T47D (cell line): Measurements from ENCODE around the gene MACROH2A1.

ENCODE experiments used
- DNase-seq, 2 experiments: peaks; one replicate each; pipeline versions ENCODE4 v3.0.0 to v3.0.0-alpha.2; 2011 to 2012; ENCODE audit warnings: low read depth in 1 of 2, low spot score in 1 of 2
- JUND ChIP-seq: IDR thresholded peaks from 2 replicates; pipeline ENCODE4 v1.6.1; 2012; ENCODE audit warnings: low read depth
- in situ Hi-C: cut with HindIII; loops from 2 replicates; pipeline ENCODE4 v1.10.0; 2016; ENCODE audit warnings: low sequenced_read_pairs, low pct_unique_long_range_greater_than_20kb

MACROH2A1 gene

DNA sequence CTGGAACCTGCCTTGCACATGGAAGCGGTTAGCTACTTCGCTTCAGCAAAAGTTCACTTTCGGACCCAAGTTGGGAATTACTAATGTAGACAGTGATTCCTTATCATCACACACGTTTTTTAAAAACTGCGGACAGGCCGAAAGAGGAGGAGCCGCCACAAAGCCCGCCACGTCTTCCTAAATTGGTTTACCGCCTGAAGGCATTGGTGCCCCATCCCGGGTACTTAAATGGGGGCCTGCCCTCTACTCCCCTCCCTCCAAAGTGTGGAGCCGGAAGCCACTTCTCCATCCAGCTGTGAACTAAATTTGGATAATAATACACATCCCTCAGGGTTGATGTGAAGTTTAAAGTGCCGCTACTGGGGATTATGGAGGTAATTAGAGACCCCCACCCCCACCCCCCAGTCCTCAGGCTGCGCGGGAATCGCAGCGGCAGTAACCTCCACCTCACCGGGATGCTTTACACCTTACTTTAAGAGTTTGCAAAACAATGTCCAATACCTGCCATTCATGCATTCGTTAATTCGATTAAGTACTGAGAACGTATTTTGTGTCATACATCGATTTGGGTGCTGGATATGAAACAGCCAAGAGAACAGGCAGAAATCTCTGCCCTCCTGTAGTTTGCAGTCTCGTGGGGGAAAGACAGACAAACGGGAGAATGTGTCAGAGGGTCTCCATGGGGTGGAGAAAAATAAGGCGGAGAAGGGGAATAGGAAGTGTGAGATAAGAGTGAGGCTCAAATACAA is 937 bp upstream of the MACROH2A1 start:
- in situ Hi-C loops, result no loop called here
- DNase-seq, result no peak
- no peak for TF ChIP-seq JUND

DNA sequence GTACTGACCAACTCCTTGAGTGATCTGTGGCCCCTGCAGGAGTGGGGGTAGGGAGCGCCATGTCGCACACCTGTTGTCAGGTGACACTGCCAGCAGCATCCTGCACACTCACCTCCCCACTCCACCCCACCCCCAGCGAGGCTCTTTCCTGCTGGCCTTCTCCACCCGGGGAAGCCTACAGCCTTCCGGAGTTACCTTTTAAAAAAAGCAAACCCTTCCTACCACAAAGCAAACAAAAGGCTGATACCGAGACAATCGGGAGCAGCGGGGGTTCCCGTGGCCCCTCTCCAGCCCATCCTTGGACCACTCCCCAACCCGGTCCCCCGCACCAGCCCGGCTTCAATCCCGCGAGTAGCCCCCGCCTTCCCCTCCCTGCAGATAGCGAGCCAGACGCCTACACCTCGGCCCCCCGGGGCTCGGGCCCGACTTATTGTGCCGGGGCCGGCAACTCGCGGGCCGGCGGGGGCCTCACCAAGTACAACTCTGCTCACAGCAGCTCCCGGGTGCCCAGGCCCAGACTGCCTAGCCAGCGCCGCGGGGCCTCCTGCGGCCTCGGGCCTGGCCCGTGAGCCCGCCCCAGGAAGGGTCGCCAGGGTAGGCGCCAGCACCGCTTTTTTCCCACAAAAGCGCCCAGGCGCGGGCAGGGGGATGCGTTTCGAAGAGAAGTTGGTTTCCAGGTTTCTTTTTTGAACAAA is 724 bp downstream of the MACROH2A1 start:
- no peak for TF ChIP-seq JUND
- DNase-seq, result peak; percentile 53 to 71

GRCh38 chr5:135397084-135397483 is 1.9 kb downstream of the MACROH2A1 start:
- DNase-seq, result no peak
- no peak for TF ChIP-seq JUND
- in situ Hi-C loops, result no loop called here

More for the DNA sequence above, 724 bp downstream of the MACROH2A1 start:
- in situ Hi-C loops, result no loop called here

DNA sequence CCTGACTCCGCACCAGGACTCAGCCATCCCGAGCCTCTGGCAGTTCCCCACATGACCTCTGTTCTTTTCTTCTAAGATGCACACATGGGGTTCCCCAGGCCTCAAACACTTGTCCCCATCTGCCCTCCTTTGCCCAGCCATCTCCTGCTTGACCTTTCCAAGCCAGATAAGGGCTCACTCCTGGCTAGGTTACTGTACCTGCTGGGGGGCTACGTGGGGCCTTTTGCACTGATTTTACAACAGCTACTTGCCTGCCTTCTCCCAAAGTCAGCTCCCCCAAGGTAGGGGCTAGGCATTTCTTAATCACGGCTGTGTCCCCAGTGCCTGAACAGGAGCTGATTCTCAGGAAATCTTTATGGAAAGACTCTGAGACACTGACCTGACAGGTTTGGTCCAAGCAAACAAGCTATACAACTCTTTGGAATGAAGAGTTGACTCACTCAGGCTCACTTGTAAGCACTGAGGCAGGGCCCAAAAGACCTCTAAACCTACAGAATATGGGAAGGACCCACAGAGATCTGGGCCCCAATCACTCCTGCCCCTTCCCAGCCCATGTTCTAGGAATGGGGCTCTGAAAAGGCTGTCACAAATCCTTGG is 2.5 kb downstream of the MACROH2A1 start:
- DNase-seq, result peak in 1 of 2 experiments; percentile 70
- in situ Hi-C loops, result no loop called here
- TF ChIP-seq JUND, result no peak

DNA sequence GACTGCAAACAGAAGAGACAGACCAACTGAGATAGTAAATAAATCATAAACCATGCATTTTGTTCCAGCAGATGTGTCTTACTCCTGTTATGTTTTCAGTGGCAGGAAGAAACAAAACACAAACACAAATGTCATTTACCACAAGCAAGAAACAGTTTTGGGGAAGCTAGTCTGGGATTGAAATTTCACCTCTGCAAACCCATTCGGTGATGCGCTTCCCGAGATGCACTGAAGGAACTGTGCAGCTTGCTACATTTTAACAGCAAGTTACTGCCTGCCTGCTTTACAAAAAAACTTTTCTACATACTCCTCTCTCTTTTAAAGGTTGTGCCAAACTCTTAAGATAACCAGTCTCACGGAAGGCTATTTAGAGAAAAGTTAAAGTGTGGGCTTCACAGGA is 3.2 kb downstream of the MACROH2A1 start:
- no peak for TF ChIP-seq JUND
- no peak for DNase-seq
- in situ Hi-C loops, result no loop called here

GRCh38 chr5:135395451-135395850 is 3.6 kb downstream of the MACROH2A1 start:
- in situ Hi-C loops, result no loop called here
- TF ChIP-seq JUND, result no peak
- no peak for DNase-seq

- no peak for DNase-seq
- no peak for TF ChIP-seq JUND
- in situ Hi-C loops, result no loop called here
Observed at GRCh38 chr5:135394095-135394494, 4.9 kb downstream of the MACROH2A1 start.

DNA sequence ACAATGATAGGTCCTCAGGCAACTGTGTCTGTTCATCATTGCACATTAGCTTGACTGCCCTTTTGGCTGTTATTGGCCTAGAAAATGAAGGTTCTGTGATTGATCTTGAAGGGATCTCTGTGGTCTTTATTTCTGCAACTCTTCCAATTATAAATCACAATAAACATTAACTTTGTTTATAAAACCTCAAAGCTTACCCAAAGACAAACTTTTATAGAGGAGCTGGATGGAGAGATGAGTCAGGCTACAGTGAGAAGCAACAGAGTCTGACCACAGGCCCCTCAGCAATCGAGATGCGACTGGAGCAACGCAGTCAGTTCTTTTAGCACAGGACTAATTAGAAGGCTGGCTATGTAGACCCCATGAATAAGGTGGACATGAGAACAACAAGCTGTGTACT is 5.3 kb downstream of the MACROH2A1 start:
- no peak for DNase-seq
- no peak for TF ChIP-seq JUND
- in situ Hi-C loops, result no loop called here

GRCh38 chr5:135393229-135393628 is 5.8 kb downstream of the MACROH2A1 start:
- in situ Hi-C loops, result no loop called here
- no peak for DNase-seq
- no peak for TF ChIP-seq JUND

DNA sequence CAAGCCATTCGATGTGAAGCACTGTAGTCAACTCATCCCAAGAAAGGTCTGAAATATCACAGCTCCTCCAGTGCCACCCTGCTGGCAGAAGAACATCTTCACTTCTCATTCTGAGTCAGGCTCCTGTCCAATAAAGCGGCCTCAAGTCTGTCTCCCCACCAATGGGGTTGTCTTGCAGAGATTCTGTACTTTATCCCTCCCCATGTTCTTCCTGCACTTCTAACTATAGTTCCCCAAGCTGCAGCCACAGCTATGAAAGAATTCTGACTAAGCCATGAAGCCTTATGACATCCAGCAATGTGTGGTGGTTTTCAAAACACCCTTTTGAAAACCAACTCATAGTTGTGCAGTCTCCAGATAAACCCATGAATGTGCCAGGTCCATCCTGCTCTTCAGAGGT is 6.8 kb downstream of the MACROH2A1 start:
- in situ Hi-C loops, result no loop called here
- TF ChIP-seq JUND, result no peak
- DNase-seq, result no peak

DNA sequence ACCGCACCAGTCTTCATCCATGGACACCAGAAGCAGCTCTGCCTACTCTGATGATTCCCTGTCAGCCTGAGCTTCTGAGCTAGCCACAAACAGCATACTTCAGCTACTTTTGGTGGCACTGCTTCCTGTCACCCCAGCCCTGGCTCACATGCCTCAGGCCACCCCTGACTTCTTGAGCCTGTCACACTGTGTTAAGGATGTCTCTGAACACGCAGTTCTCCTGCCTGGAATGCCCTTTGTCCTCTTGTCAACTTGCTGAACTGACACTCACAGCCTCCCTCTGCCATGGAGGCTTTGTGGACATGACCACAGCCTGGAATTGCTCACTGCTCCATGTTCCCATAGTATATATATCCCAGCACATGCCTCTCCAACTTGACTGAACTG is 7.2 kb downstream of the MACROH2A1 start:
- DNase-seq, result no peak
- in situ Hi-C loops, result no loop called here
- TF ChIP-seq JUND, result no peak

DNA sequence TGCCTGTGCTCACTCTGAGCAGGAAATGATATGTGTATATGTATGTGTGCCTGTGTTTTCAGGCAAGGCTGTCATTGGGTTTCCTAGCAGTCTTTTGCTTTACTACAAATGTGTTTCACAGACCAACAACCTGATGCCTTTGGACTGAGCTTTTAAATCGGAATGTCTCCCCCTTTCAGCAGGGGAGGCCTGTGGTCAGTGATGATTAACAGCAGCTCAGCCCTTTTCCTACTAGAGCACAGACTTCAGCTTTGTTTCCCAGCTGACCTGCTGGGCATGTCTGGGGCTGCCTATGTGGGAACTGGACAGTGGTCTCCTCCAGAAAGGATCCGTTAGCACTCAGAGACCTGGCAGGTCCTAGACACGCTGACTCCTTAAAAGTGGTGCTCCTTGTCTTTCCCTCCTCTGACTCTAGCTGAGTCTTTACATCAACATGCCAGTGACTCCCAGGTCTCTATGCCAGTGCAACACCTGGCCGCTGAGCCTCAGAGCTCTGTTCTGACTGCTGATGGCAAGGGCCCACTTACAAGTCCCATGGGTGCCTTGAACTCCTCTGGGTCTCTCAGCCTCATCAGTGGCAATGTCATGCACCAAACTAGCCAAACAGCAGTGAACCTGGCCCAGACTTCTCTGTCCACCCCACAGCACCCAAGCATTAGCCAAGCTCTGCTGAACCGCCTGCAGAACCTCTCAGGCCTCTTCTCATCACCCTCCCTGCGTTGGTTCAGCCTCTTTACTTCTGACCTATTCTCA is 7.7 kb downstream of the MACROH2A1 start:
- in situ Hi-C loops, result no loop called here
- no peak for TF ChIP-seq JUND
- no peak for DNase-seq
